PC-3 (cell line): ENCODE results near the gene NRARP. TPM values are rescaled to one million over a fixed set of nuclear protein-coding genes. Genes with fewer than 3 reads are reported as not detected.

ENCODE experiments used
- ATAC-seq: fragments of 200-7000 bp; cut with Tn5 transposase; 2 replicates; pipeline ENCODE4 v1.9.1; 2020; ENCODE audit warnings: mild to moderate bottlenecking, moderate library complexity
- BruUV-seq: library from RNA; stranded (reverse); fragments of 400-500 nt; replicated peaks from 2 replicates; lab custom pipeline; 2021; lab: Mats Ljungman, UMichigan
- CTCF ChIA-PET: fragments of 300-600 bp; sonication (Branson Sonifier 250); formaldehyde crosslinking; loops from one replicate; lab custom pipeline; 2022; ENCODE audit warnings: antibody characterized with exemption; lab: Charles Lee
- POLR2A ChIA-PET: fragments of 300-600 bp; sonication (Branson Sonifier 250); formaldehyde crosslinking; loops from one replicate; lab custom pipeline; 2022; ENCODE audit warnings: antibody characterized with exemption; ENCODE audit not compliant: unreplicated experiment; lab: Charles Lee
- DNase-seq: peaks from one replicate; pipeline ENCODE4 v3.0.0-alpha.2; 2015
- H2AFZ ChIP-seq: fragments of 300-600 bp; sonication (generic); 2 replicates; pipeline ENCODE4 v1.6.0; 2016; ENCODE audit warnings: antibody characterized with exemption, low read length
- H3F3A ChIP-seq: fragments of 300-600 bp; sonication (generic); one replicate; pipeline ENCODE4 v1.6.0; 2017; ENCODE audit warnings: antibody characterized with exemption, low read length, control low read depth, mild to moderate bottlenecking; ENCODE audit not compliant: unreplicated experiment
- H3K27ac ChIP-seq: fragments of 300-600 bp; sonication (generic); 2 replicates; pipeline ENCODE4 v1.5.1; 2016; ENCODE audit warnings: mild to moderate bottlenecking, low read length
- H3K27me3 ChIP-seq: fragments of 300-600 bp; sonication (generic); 2 replicates; pipeline ENCODE4 v1.6.1; 2016; ENCODE audit warnings: low read length, mixed read lengths
- H3K36me3 ChIP-seq: fragments of 300-600 bp; sonication (generic); 2 replicates; pipeline ENCODE4 v1.6.1; 2016; ENCODE audit warnings: low read depth, mixed run types, low read length, mixed read lengths
- H3K4me1 ChIP-seq: fragments of 300-600 bp; sonication (generic); 2 replicates; pipeline ENCODE4 v1.5.1; 2016; ENCODE audit warnings: low read length; ENCODE audit not compliant: insufficient read depth
- H3K4me2 ChIP-seq: fragments of 300-600 bp; sonication (generic); 2 replicates; pipeline ENCODE4 v1.6.0; 2016; ENCODE audit warnings: low read length
- H3K4me3 ChIP-seq: fragments of 300-600 bp; sonication (generic); 2 replicates; pipeline ENCODE4 v1.5.1; 2016; ENCODE audit warnings: mild to moderate bottlenecking, low read length, mixed read lengths
- H3K79me2 ChIP-seq: fragments of 300-600 bp; sonication (generic); 2 replicates; pipeline ENCODE4 v1.6.1; 2017; ENCODE audit warnings: low read length, mixed read lengths
- H3K9ac ChIP-seq: fragments of 300-600 bp; sonication (generic); 2 replicates; pipeline ENCODE4 v1.6.0; 2016; ENCODE audit warnings: mild to moderate bottlenecking, low read length
- H3K9me2 ChIP-seq: fragments of 300-600 bp; sonication (generic); replicated peaks from 2 replicates; pipeline ENCODE4 v1.6.1; 2016; ENCODE audit warnings: mixed run types, low read length, mixed read lengths
- H3K9me3 ChIP-seq: fragments of 300-600 bp; sonication (generic); 2 replicates; pipeline ENCODE4 v1.6.1; 2016; ENCODE audit warnings: low read length, mixed read lengths
- H4K20me1 ChIP-seq: fragments of 300-600 bp; sonication (generic); 2 replicates; pipeline ENCODE4 v1.6.1; 2016; ENCODE audit warnings: low read length, mixed read lengths
- CTCF ChIP-seq: fragments of 300-600 bp; sonication (generic); conservative IDR thresholded peaks from 2 replicates; pipeline ENCODE4 v1.5.1; 2017; ENCODE audit warnings: antibody characterized with exemption, low read depth, mild to moderate bottlenecking, low read length
- EZH2 ChIP-seq: fragments of 300-600 bp; sonication (generic); IDR thresholded peaks from one replicate; pipeline ENCODE4 v1.6.1; 2017; ENCODE audit warnings: antibody characterized with exemption, mild to moderate bottlenecking, low read length; ENCODE audit not compliant: unreplicated experiment
- EZH2phosphoT487 ChIP-seq: fragments of 300-600 bp; sonication (generic); IDR thresholded peaks from 2 replicates; pipeline ENCODE4 v1.6.1; 2018; ENCODE audit warnings: mild to moderate bottlenecking, antibody characterized with exemption, low read length, borderline replicate concordance
- intact Hi-C: fragments of 100-400 bp; cut with micrococcal nuclease; formaldehyde crosslinking; loops from 2 replicates; pipeline ENCODE4 v1.9.0; 2023
- total RNA-seq: library from RNA; depleted of rRNA; stranded (reverse); fragments of >200 nt; gene quantifications from 2 replicates; pipeline ENCODE4 v1.2.3, GENCODE V29; 2014

The NRARP gene
- total RNA-seq, 1 experiment from 2014 or later: 36.8 TPM

GRCh38 chr9:137253717-137254623 lies 48.1 kb downstream of the NRARP start:
- BruUV-seq: TSS peak; percentile 36
- peaks cover 18% of the 10 kb centered on the region for H3K79me2 ChIP-seq
- no peak overlapping the region for H3K27ac ChIP-seq
- peak overlapping the region; percentile 79 for H3K9ac ChIP-seq
- H3K9me3 ChIP-seq: no peaks in the 10 kb centered on the region
- TF ChIP-seq EZH2phosphoT487: no peak
- TF ChIP-seq EZH2: no peak
- no peak for TF ChIP-seq CTCF
- ChIA-PET CTCF (interaction anchor here (0.5 to 1.2 kb wide), 2 partner anchors 17 to 814 kb away, joined by 4 to 7 read pairs; no protein-coding TSS in a partner anchor), POLR2A (interaction anchor here (1.2 kb wide), 1 partner anchor 13 kb away, joined by 10 read pairs; the partner anchor contains the start of gene TUBB4B)
- H3K9me2 ChIP-seq: no peaks in the 10 kb centered on the region
- peak overlapping the region; percentile 82; the same call in 1 of the 2 replicates for H2AFZ ChIP-seq
- H3K36me3 ChIP-seq: no peaks in the 10 kb centered on the region; the same call in 1 of the 2 replicates
- ATAC-seq (peak; percentile 7), DNase-seq (no peak)
- H4K20me1 ChIP-seq: no peaks in the 10 kb centered on the region
- peaks cover 15% of the 10 kb centered on the region; the same call in 1 of the 2 replicates for H3K4me1 ChIP-seq
- H3K4me3 ChIP-seq: peak overlapping the region; percentile 93
- H3F3A ChIP-seq: no peaks in the 10 kb centered on the region
- peak overlapping the region; percentile 91 for H3K4me2 ChIP-seq
- intact Hi-C loops: no loop called here
- no peaks in the 10 kb centered on the region for H3K27me3 ChIP-seq

- Histone ChIP-seq H3K4me3 (no peak overlapping the region), H3K9me3 (no peaks in the 10 kb centered on the region), H3K9me2 (no peaks in the 10 kb centered on the region), H3K27me3 (no peaks in the 10 kb centered on the region), H2AFZ (no peak overlapping the region), H3K4me1 (peaks cover 15% of the 10 kb centered on the region; the same call in 1 of the 2 replicates), H3K4me2 (no peak overlapping the region), H3K79me2 (peaks cover 18% of the 10 kb centered on the region), H3F3A (no peaks in the 10 kb centered on the region), H4K20me1 (no peaks in the 10 kb centered on the region), H3K9ac (no peak overlapping the region), H3K36me3 (no peaks in the 10 kb centered on the region), H3K27ac (no peak overlapping the region)
- no peak for DNase-seq
- TF ChIP-seq EZH2 (no peak), EZH2phosphoT487 (no peak), CTCF (no peak)
- intact Hi-C loops: no loop called here
- ATAC-seq: no peak
- CTCF ChIA-PET: no interaction called here
- no TSS peak for BruUV-seq
- POLR2A ChIA-PET: no interaction called here
These were observed 49.2 kb downstream of the NRARP start for GRCh38 chr9:137252555-137253506.
